T follicular helper cell (primary cell): Measurements from ENCODE around the gene TAS1R3.

Experiments
- DNase-seq: peaks from one replicate; pipeline ENCODE4 v3.0.0-alpha.2; 2020; ENCODE audit warnings: low read depth

The TAS1R3 gene

GRCh38 chr1:1295154-1295923 is 35.7 kb upstream of the TAS1R3 start:
- no peak for DNase-seq

GRCh38 chr1:1296070-1297061 is 34.7 kb upstream of the TAS1R3 start:
- no peak for DNase-seq

- no peak for DNase-seq
Measured at GRCh38 chr1:1297802-1298424, 33.2 kb upstream of the TAS1R3 start.

- no peak for DNase-seq
Measured at GRCh38 chr1:1298861-1299685, 32.0 kb upstream of the TAS1R3 start.

DNA sequence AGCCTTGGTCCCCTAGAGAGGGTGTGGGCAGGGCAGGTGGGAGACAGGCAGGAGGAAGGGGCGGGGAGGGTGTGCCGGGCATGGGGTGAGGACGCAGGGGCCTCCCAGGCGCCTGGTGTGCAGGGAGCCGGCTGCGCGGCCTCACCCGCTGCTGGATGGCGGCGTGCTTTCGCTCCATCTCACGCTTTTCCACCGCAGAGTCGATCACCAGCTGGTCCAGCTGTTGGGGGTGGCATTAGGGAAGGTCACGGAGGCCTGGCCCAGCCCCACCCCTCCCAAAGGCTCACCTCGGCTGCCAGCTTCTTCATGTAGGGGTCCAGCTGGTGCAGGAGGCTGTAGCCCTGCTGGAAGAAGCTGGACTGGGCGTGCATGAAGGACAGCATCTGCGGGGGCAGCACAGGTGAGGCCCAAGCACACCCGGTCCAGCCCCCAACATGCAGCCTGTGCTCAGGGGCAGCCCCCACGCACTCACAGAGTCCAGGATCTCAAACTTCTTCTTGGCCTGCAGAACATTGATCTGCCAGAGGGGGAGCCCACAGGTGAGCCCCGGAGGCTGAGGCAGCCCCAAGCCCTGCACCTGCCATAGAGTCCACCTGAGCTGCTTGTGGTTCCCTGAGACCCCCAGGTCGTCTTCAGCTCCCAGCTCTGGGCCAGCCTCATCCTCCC is 31.3 kb upstream of the TAS1R3 start:
- DNase-seq: no peak

DNA sequence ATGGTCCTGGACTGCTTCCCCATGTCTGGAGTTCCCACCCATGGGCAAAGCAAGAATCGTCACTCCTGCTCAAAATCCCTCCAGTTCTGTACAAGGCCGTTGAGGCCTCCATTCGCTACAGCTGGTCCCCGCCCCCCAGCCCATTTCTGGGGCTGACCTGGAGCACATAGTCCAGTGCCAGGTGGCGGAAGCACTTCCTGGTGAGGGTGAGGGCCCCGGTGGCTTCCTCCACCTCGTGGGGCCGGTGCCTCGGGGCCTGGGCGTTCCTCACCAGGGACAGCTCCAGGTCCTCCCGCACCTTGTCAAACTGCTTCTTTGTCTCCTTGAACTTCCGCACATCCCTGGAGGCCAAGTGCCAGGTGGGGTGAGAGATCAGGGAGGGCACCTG is 30.7 kb upstream of the TAS1R3 start:
- no peak for DNase-seq

GRCh38 chr1:1302006-1302430 is 29.1 kb upstream of the TAS1R3 start:
- no peak for DNase-seq

- no peak for DNase-seq
Measured at GRCh38 chr1:1302951-1303509, 28.1 kb upstream of the TAS1R3 start.

DNA sequence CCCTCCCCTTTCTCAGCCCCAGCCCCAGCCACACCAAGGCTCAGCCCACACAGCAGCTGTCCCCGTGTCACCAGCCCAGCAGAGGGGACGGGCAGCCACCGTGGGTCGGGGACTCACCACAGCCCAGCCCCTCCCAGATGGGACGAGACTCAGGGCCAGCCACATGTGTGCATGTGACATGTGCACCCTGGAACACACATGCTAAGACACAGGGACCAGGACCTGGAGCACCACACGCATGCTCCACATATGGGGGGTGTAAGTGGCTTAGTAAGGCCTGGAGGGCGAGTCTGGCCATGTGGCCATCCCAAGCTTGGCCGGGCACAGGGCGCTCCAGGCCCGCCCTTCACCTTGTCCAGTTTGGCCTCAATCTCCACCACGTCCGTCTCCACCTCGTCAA is 27.3 kb upstream of the TAS1R3 start:
- no peak for DNase-seq

DNA sequence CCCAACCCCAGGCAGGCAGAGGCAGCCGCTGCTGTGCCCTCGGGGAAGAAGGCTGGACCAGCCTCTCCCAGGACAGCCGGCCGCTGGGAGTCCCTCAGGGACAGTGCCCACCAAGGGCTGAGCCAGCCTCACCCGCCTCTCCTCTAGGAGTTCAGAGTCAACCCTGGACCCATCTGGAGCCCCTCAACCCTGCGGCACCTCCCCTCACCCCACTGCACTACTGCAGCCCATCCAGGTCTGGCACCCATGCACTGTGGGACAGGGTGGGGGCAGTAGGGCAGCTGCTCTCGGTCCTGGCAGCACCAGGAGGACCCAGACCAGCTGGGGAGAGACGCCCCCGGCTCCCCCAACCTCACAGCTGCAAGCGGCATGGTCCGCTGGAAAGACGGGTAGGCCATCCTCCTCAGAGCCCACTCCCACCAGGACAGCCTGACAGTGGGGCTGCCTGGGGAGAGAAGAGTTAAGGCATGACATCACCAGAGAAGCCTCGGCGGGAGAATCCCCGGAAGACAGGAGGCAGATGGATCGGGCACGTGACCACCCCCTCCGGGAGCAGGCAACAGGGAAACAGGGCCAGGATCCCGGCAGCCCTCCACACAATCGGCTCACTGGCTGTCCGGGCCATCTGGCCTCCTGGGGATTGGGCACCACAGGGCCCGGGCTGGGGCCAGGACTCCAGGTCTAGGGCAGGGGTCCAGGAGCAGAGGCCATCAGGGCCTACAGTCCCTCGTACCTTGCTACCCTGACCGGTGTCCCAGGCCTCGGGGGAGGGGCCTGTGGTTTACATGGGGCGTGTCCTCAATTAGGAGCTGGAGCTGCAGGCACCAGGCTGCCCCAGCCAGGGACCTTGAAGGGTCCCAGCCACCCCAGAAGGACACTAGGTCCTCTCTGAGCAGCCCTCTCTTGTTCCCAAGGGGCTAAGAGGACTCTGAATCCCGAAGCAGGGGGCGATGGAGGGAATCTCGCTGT is 26.5 kb upstream of the TAS1R3 start:
- no peak for DNase-seq

- DNase-seq: peak; percentile 44
Measured at GRCh38 chr1:1305300-1306069, 25.6 kb upstream of the TAS1R3 start.

DNA sequence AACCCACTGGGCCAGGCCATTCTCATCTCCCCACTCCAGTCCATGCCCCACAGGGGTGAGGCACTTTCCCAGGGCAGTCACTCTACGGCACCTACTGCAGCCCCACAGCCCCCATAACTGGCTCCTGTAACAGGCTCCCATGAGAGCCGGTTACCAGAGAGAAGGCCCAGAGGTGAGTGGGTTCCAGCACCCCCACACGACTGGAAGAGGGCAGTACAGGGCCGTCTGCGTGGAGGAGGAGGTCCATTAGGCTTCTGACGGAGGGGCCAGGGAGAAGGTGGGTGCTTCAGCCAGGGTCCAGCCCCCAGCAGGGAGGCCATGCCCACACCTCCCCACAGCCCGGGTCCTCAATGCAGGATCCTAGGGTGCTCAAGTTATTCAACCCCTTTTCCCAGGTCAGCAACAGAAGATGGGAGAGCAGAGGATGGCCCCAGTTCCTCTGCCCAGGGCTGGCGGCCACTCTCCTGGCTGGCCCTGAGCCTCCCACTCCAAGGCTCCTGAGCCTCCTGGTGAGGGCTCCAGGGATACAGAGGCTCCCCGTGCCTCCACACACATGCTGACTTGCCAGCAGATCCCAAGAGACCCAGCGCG is 24.9 kb upstream of the TAS1R3 start:
- DNase-seq: no peak

DNA sequence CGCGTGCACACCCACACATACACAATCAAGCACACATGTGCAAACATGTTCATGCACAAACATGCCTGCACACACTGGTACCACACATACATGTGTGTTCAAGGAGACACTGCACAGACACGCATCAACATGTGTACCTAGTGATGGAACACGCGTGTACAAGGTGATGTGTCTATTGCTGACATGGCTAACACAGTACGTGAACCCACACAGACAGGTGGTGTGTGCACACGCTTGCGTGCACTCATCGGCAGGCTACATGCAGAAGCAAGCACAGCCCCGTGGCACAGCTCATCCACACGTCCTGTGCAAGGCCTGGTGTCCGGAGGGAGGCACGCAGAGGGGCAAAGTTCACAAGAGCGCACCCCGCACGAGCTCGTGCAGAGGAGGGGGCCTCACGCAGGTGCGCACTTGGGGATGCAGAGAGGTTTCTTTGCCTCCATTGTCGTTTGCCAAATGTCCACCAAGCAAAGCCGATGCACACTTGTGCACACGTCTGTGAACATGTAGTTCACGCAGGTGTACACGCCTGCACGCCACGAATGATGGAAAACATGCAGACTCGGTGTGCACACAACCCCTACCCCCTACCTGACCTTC is 24.3 kb upstream of the TAS1R3 start:
- no peak for DNase-seq

DNA sequence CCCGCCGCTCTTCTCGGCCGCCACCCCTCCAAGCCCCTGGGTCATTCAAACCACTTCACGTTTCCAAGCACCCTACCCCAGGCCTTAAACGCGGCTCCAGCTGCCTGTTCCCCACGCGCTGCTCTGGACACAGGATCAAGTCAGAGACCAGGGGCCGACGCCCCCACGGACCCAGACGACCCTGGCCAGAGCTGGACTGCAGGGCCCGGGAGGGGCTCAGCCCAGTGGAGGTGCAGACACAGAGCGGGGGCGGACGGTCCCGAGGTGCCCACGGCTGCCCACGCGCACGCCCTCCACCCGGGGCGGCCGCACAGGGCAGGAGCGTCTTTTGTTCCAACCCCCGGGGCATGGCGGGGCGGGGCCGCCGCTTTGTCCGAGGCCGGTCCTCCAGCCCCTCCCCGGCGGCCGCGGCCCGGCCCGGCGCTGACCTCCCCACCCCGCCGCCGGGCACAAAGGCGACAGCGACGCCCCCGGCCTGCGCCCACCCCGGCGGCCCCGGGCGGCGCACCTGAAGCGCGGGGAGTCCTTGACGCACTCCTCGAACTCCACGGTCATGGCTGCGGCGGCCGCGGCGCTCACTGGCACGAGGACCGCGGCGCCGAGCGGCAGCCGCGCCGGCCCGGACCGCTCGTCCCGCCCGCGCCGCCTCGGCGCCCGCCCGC is 23.7 kb upstream of the TAS1R3 start:
- DNase-seq: no peak

DNA sequence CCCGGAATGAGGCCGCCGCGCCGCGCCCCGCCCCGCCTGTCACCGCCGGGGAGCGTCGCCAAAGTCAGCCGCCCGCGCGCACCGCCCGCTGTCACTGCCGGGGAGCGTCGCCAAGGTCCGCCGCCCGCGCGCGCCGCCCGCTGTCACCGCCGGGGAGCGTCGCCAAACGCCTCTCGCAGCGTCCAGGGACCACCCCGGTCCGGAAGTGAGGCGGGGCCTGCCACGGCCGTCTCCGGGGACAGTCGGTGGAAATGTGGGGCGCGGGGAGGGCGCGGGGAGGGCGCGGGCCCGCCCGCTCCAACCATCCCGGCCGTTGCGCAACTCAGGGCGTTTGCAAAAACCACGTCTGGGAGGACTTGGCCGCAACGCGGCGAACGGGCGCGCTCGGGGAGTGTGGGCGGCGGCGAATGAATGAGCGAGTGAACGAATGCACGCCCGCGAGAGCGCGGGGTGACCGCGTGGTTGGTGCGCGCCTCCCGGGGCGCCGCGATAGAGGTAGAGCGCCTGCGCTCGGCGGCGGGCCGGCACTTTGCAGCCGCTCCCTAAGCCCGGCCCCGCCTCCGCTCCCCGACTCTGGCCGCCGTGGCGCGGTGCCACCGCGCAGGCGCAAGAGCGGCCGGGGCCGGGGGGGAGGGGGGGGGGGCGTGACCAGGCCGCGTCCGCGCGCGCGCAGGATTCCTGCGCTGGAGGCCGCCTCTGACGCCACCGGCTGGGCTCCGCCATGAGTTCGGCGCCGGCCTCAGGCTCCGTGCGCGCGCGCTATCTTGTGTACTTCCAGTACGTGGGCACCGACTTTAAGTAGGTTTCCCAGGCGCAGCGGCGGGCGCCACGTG is 22.9 kb upstream of the TAS1R3 start, which contains the start of the genes ACAP3 and PUSL1:
Gene ACAP3, minus strand, starts transcription at position 8 of the 833 bp plus-strand sequence. CDS start 115 bp downstream, outside the sequence.
Gene PUSL1, plus strand, starts transcription at position 675 of the 833 bp plus-strand sequence. Its CDS starts 47 bp downstream, at position 722.
- peak; percentile 83 for DNase-seq

DNA sequence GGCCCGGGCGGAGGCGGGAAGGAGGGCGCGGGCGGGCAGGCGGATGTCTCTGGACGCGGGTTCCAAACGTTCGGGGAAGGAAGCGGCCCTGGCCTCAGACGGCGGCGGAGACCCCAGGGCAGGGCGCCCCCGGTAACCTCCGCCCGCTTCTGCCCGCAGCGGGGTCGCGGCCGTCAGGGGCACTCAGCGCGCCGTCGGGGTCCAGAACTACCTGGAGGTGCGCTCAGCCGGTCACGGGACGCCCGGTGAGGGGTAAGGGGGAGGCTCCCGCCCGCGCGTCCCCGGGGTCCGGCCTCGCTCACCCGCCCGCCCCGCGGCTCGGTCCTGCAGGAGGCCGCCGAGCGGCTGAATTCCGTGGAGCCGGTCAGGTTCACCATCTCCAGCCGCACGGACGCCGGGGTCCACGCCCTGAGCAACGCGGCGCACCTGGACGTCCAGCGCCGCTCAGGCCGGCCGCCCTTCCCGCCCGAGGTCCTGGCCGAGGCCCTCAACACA is 22.3 kb upstream of the TAS1R3 start:
- DNase-seq: no peak
